Right atrium auricular region (tissue), 2 donors: Measurements from ENCODE around the gene NDUFA8. TPM values are rescaled to one million over a fixed set of nuclear protein-coding genes. Genes with fewer than 3 reads are reported as not detected.

Source experiments
- DNase-seq: peaks from one replicate; pipeline ENCODE4 v3.0.0-alpha.2; 2019; ENCODE audit warnings: low spot score
- H3K27ac ChIP-seq, 2 donors: fragments of 200-600 bp; sonication (generic); 1 replicate in 1 of 2; 2 replicates in 1 of 2; pipeline ENCODE4 v1.5.1; 2016 to 2019
- H3K27me3 ChIP-seq, 2 donors: fragments of 200-600 bp; sonication (generic); one replicate each; pipeline versions ENCODE4 v1.5.1 to v1.6.0; 2017 to 2019
- H3K36me3 ChIP-seq: fragments of 200-600 bp; sonication (generic); one replicate; pipeline ENCODE4 v1.5.1; 2016
- H3K4me1 ChIP-seq, 2 donors: fragments of 200-600 bp; sonication (generic); one replicate each; pipeline versions ENCODE4 v1.5.1 to v1.6.0; 2017 to 2019
- H3K4me3 ChIP-seq, 2 donors: fragments of 200-600 bp; sonication (generic); 1 replicate in 1 of 2; 2 replicates in 1 of 2; pipeline ENCODE4 v1.5.1; 2017 to 2019; ENCODE audit warnings: mild to moderate bottlenecking in 1 of 2, moderate library complexity in 1 of 2
- H3K9me3 ChIP-seq, 2 donors: fragments of 200-600 bp; sonication (generic); one replicate each; pipeline ENCODE4 v1.5.1; 2019
- CTCF ChIP-seq, 2 donors: fragments of 200-600 bp; sonication (generic); IDR thresholded peaks; one replicate each; pipeline ENCODE4 v1.5.1; 2019; ENCODE audit warnings: antibody characterized with exemption in 2 of 2
- total RNA-seq, 2 donors: library from RNA; depleted of rRNA; stranded (reverse); fragments of >200 nt; gene quantifications; one replicate each; pipeline ENCODE4 v1.1.0, GENCODE V29; 2016

The NDUFA8 gene
- total RNA-seq, 2 donors from 2014 or later = 169 to 236 TPM

GRCh38 chr9:122143296-122143695 lies 16.3 kb downstream of the NDUFA8 start:
- Histone ChIP-seq H3K4me3 (no peak overlapping the region), H3K36me3 (peaks cover 60% of the 10 kb centered on the region), H3K9me3 (no peaks in the 10 kb centered on the region), H3K4me1 (peaks cover 0 to 42% of the 10 kb centered on the region in 2 donors), H3K27me3 (no peaks in the 10 kb centered on the region), H3K27ac (no peak overlapping the region)
- no peak for TF ChIP-seq CTCF (IDR thresholded peaks at IDR 0.05)
- DNase-seq = no peak

DNA sequence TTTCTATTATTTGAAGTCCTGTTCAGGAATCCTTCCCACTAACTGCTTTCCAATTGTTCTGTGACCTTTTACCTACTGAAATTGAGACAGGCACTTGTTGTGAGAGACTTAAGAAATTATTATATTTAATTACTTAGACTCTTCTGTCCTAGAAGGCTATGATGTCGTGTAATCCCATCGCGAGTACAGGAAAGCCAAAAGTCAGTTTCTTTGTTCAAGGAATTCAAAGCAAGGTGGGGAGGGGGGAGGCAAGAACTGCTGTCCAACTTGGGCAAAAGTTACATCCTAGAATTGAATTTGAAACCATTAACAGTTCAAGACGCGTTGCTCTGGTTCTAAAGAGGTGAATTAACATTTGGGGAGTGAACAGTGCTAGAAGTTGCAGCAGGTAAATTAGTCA lies 17.9 kb downstream of the NDUFA8 start:
- H3K27me3 ChIP-seq = no peaks in the 10 kb centered on the region
- peak overlapping the region in 1 of 2 donors; percentile 30 for H3K27ac ChIP-seq

GRCh38 chr9:122140368-122141193 lies 19.0 kb downstream of the NDUFA8 start:
- DNase-seq = no peak
- peaks cover 0 to 38% of the 10 kb centered on the region in 2 donors for H3K4me1 ChIP-seq

More for the DNA sequence above, 17.9 kb downstream of the NDUFA8 start:
- Histone ChIP-seq H3K9me3 (no peaks in the 10 kb centered on the region), H3K4me3 (no peak overlapping the region), H3K4me1 (peaks cover 0 to 42% of the 10 kb centered on the region in 2 donors), H3K36me3 (peaks cover 44% of the 10 kb centered on the region)
- DNase-seq = no peak
- TF ChIP-seq CTCF (IDR thresholded peaks at IDR 0.05) = no peak

GRCh38 chr9:122138560-122139268 lies 20.9 kb downstream of the NDUFA8 start:
- Histone ChIP-seq H3K4me1 (peaks cover 0 to 38% of the 10 kb centered on the region in 2 donors), H3K36me3 (peaks cover 14% of the 10 kb centered on the region), H3K9me3 (no peaks in the 10 kb centered on the region), H3K27ac (no peak overlapping the region), H3K27me3 (no peaks in the 10 kb centered on the region), H3K4me3 (no peak overlapping the region)
- TF ChIP-seq CTCF (IDR thresholded peaks at IDR 0.05) = no peak
- no peak for DNase-seq

More at GRCh38 chr9:122140368-122141193, 19.0 kb downstream of the NDUFA8 start:
- no peak for TF ChIP-seq CTCF (IDR thresholded peaks at IDR 0.05)
- Histone ChIP-seq H3K9me3 (no peaks in the 10 kb centered on the region), H3K36me3 (peaks cover 33% of the 10 kb centered on the region), H3K27ac (peak overlapping the region in 1 of 2 donors; percentile 30), H3K4me3 (no peak overlapping the region), H3K27me3 (no peaks in the 10 kb centered on the region)

GRCh38 chr9:122135529-122135859 lies 24.1 kb downstream of the NDUFA8 start:
- H3K27ac ChIP-seq = no peak overlapping the region
- H3K4me1 ChIP-seq = peaks cover 0 to 42% of the 10 kb centered on the region in 2 donors
- H3K9me3 ChIP-seq = no peaks in the 10 kb centered on the region
- DNase-seq = no peak
- no peak overlapping the region for H3K4me3 ChIP-seq
- H3K27me3 ChIP-seq = no peaks in the 10 kb centered on the region
- no peak for TF ChIP-seq CTCF (IDR thresholded peaks at IDR 0.05)
- no peaks in the 10 kb centered on the region for H3K36me3 ChIP-seq
